ENCODE results near the gene TEX38. TPM values are rescaled to one million over a fixed set of nuclear protein-coding genes. Genes with fewer than 3 reads are reported as not detected.
"Not testable (repeated sequence)": the region's sequence is repeated elsewhere in the genome, so short reads cannot be mapped to it uniquely, and the experiment has no call there.

The TEX38 gene
- total RNA-seq, 6 donors from 2014 or later, result not detected

DNA sequence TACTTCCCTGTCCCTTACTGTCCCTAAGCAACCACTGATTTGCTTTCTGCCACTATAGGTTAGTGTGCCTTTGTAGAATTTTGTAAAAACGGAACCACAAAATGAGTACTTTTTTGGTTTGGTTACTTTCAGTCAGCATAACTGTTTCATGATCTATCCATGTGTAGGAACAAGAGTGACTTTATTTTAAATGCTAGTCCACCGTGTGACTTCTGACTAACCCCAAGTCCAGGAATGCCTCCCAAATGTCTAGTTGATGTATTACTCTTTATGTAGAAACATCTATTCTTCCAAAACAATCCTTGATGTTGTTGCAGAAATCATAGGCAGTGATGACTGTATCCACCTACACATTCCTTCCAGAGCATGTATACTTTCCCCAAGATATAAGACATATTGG is 24.8 kb upstream of the TEX38 start:
- H3K27me3 ChIP-seq, result no peaks in the 10 kb centered on the region
- DNase-seq, result no peak
- H3K4me3 ChIP-seq, result no peak overlapping the region
- TF ChIP-seq EP300 (IDR thresholded peaks at IDR 0.05) (no peak), POLR2A (IDR thresholded peaks at IDR 0.05) (no peak), POLR2AphosphoS5 (IDR thresholded peaks at IDR 0.05) (no peak)
- TF ChIP-seq, protein P1, sequence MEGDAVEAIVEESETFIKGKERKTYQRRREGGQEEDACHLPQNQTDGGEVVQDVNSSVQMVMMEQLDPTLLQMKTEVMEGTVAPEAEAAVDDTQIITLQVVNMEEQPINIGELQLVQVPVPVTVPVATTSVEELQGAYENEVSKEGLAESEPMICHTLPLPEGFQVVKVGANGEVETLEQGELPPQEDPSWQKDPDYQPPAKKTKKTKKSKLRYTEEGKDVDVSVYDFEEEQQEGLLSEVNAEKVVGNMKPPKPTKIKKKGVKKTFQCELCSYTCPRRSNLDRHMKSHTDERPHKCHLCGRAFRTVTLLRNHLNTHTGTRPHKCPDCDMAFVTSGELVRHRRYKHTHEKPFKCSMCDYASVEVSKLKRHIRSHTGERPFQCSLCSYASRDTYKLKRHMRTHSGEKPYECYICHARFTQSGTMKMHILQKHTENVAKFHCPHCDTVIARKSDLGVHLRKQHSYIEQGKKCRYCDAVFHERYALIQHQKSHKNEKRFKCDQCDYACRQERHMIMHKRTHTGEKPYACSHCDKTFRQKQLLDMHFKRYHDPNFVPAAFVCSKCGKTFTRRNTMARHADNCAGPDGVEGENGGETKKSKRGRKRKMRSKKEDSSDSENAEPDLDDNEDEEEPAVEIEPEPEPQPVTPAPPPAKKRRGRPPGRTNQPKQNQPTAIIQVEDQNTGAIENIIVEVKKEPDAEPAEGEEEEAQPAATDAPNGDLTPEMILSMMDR (IDR thresholded peaks at IDR 0.05), result no peak
- WGBS, 2 donors, result 91 to 95% methylated on average over 2 of the region's 2 CpGs
- ATAC-seq (ENCODE audit: low FRiP score in 2 of 2), result no peak
- H3K4me1 ChIP-seq, result peaks cover 0 to 8% (median 0%) of the 10 kb centered on the region in 4 donors
- peaks cover 0 to 6% (median 0%) of the 10 kb centered on the region in 4 donors for H3K9me3 ChIP-seq
- H3K27ac ChIP-seq, result no peak overlapping the region
- peaks cover 0 to 55% (median 15%) of the 10 kb centered on the region in 4 donors for H3K36me3 ChIP-seq

GRCh38 chr1:46647611-46648010 is 24.0 kb upstream of the TEX38 start:
- H3K4me1 ChIP-seq, result peaks cover 0 to 8% (median 0%) of the 10 kb centered on the region in 4 donors
- no peak for DNase-seq
- no peak overlapping the region for H3K4me3 ChIP-seq
- ATAC-seq (ENCODE audit: low FRiP score in 2 of 2), result no peak
- no peak overlapping the region for H3K27ac ChIP-seq
- WGBS, 2 donors, result 96 to 97% methylated on average over 3 of the region's 3 CpGs
- H3K36me3 ChIP-seq, result peaks cover 0 to 55% (median 17%) of the 10 kb centered on the region in 4 donors
- H3K9me3 ChIP-seq, result peaks cover 0 to 6% (median 0%) of the 10 kb centered on the region in 4 donors
- H3K27me3 ChIP-seq, result no peaks in the 10 kb centered on the region
- TF ChIP-seq, protein P1 (IDR thresholded peaks at IDR 0.05), result no peak
- TF ChIP-seq POLR2AphosphoS5 (IDR thresholded peaks at IDR 0.05) (no peak), POLR2A (IDR thresholded peaks at IDR 0.05) (no peak), EP300 (IDR thresholded peaks at IDR 0.05) (no peak)

GRCh38 chr1:46649764-46650163 is 21.9 kb upstream of the TEX38 start:
- TF ChIP-seq EP300 (IDR thresholded peaks at IDR 0.05), result no peak
- WGBS, 2 donors, result 94 to 97% methylated on average over 2 of the region's 2 CpGs
- Histone ChIP-seq H3K4me1 (no peaks in the 10 kb centered on the region), H3K36me3 (peaks cover 0 to 59% (median 20%) of the 10 kb centered on the region in 4 donors), H3K9me3 (peaks cover 0 to 6% (median 0%) of the 10 kb centered on the region in 4 donors), H3K27me3 (no peaks in the 10 kb centered on the region), H3K4me3 (no peak overlapping the region), H3K27ac (no peak overlapping the region)
- no peak for DNase-seq
- no peak for ATAC-seq (ENCODE audit: low FRiP score in 2 of 2)

DNA sequence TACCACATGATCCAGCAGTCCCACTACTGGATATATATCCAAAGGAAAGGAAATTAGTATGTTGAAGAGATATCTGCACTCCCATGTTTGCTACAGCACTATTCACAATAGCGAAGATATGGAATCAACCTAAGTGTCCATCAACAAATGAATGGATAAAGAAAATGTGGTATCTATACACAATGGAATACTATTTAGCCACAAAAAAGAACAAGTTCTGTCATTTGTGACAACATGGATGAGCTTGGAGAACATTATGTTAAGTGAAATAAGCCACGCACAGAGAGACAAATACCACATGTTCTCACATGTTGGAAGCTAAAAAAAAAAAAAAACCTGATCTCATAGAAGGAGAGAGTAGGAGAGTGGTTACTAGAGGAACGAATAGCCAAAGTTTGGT is 21.2 kb upstream of the TEX38 start:
- Histone ChIP-seq H3K36me3 (peaks cover 0 to 66% (median 22%) of the 10 kb centered on the region in 4 donors), H3K4me3 (no peak overlapping the region), H3K27ac (no peak overlapping the region), H3K9me3 (peaks cover 0 to 6% (median 0%) of the 10 kb centered on the region in 4 donors), H3K4me1 (no peaks in the 10 kb centered on the region), H3K27me3 (no peaks in the 10 kb centered on the region)
- DNase-seq, result no peak
- TF ChIP-seq POLR2A (IDR thresholded peaks at IDR 0.05) (no peak), EP300 (IDR thresholded peaks at IDR 0.05) (no peak), POLR2AphosphoS5 (IDR thresholded peaks at IDR 0.05) (no peak)
- TF ChIP-seq, protein P1 (IDR thresholded peaks at IDR 0.05), result no peak
- no peak for ATAC-seq (ENCODE audit: low FRiP score in 2 of 2)
- WGBS, 2 donors, result 97% methylated on average over 3 of the region's 3 CpGs

DNA sequence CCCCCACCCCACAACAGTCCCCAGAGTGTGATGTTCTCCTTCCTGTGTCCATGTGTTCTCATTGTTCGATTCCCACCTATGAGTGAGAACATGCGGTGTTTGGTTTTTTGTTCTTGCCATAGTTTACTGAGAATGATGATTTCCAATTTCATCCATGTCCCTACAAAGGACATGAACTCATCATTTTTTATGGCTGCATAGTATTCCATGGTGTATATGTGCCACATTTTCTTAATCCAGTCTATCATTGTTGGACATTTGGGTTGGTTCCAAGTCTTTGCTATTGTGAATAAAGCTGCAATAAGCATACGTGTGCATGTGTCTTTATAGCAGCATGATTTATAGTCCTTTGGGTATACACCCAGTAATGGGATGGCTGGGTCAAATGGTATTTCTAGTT is 20.5 kb upstream of the TEX38 start:
- 100% methylated on average over 1 to 3 of the region's 3 CpGs for WGBS, 2 donors
- not testable (repeated sequence) for H3K4me3 ChIP-seq; H3K27me3 ChIP-seq; H3K27ac ChIP-seq; ATAC-seq (ENCODE audit: low FRiP score in 2 of 2); H3K9me3 ChIP-seq; DNase-seq; H3K4me1 ChIP-seq
- peaks cover 0 to 72% (median 24%) of the 10 kb centered on the region in 4 donors for H3K36me3 ChIP-seq

DNA sequence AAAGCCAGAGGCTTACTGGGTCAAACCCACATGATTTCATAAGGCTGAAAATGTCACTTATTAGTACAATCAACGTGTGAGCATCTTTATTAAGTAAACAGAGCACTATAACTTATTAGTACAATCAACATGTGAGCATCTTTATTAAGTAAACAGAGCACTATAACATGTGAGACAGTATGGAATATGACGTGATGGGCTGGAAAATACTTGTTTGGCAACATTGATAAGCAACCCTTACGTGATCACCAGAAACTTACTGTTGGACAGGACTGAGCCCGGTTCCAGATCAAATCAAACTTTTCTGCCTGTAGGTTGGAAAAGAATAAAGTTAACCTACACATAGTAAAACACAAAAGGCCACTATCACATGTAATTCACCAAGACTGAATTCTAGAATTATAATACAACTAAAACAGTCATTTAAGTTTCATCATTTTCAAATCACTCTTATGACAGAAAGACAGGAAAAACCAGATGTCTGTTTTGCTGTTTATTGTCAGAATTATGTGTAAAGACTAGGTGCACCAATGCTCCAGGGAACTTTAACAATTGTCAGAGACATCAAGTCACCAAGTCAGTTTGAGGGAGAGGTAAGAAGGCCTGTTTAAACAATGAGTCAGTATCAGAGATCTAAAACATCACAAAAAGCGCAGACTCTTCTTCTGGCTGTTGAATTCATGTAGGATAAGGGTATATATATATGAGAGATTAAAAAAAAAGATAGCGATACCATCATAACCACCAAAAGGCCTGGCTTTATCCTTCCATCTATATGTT is 19.1 kb upstream of the TEX38 start:
- Histone ChIP-seq H3K36me3 (peaks cover under 1 to 80% (median 22%) of the 10 kb centered on the region in 4 donors), H3K27ac (no peak overlapping the region), H3K4me1 (no peaks in the 10 kb centered on the region), H3K9me3 (peaks cover 0 to 6% (median 0%) of the 10 kb centered on the region in 4 donors), H3K4me3 (no peak overlapping the region), H3K27me3 (no peaks in the 10 kb centered on the region)
- no peak for ATAC-seq (ENCODE audit: low FRiP score in 2 of 2)
- TF ChIP-seq POLR2A (IDR thresholded peaks at IDR 0.05) (no peak), POLR2AphosphoS5 (IDR thresholded peaks at IDR 0.05) (no peak), EP300 (IDR thresholded peaks at IDR 0.05) (no peak)
- TF ChIP-seq, protein P1 (IDR thresholded peaks at IDR 0.05), result no peak
- DNase-seq, result no peak
- WGBS, 2 donors, result 61 to 66% methylated on average over 6 of the region's 6 CpGs
